H1 (cell line): ENCODE measurements around the gene PEX14. TPM values are rescaled to one million over a fixed set of nuclear protein-coding genes. Genes with fewer than 3 reads are reported as not detected.

ENCODE experiments used
- ATF3 ChIP-seq: IDR thresholded peaks from 2 replicates; pipeline ENCODE4 v1.6.1; 2011; ENCODE audit warnings: low read depth, mild to moderate bottlenecking, low read length; ENCODE audit not compliant: insufficient read depth
- CHD7 ChIP-seq: fragments of 300-600 bp; sonication (generic); IDR thresholded peaks from 2 replicates; pipeline ENCODE4 v1.7.1; 2012; ENCODE audit warnings: low read length, moderate library complexity, mild to moderate bottlenecking, inconsistent platforms; ENCODE audit not compliant: insufficient replicate concordance
- CTBP2 ChIP-seq: IDR thresholded peaks from 2 replicates; pipeline ENCODE4 v1.7.0; 2011; ENCODE audit warnings: borderline replicate concordance, mild to moderate bottlenecking, moderate library complexity, mixed read lengths, low read length; ENCODE audit not compliant: insufficient read depth, insufficient read length
- EP300 ChIP-seq, 2 experiments: IDR thresholded peaks; 1 replicate in 1 of 2; 2 replicates in 1 of 2; pipeline ENCODE4 v1.6.1; 2011 to 2012; ENCODE audit warnings: low read depth in 2 of 2, low read length in 2 of 2, mild to moderate bottlenecking in 2 of 2, borderline replicate concordance in 1 of 2, inconsistent platforms in 1 of 2, moderate library complexity in 1 of 2
- MAFK ChIP-seq: IDR thresholded peaks from 2 replicates; pipeline ENCODE4 v1.6.1; 2012; ENCODE audit warnings: low read depth, mild to moderate bottlenecking, improper control_type of control experiment, low read length
- POLR2A ChIP-seq, 2 experiments: IDR thresholded peaks; 1 replicate in 1 of 2; 2 replicates in 1 of 2; pipeline ENCODE4 v1.6.1; 2011; ENCODE audit warnings: low read depth in 2 of 2, low read length in 2 of 2, mild to moderate bottlenecking in 2 of 2; ENCODE audit errors: control extremely low read depth in 1 of 2
- RBBP5 ChIP-seq: IDR thresholded peaks from 2 replicates; pipeline ENCODE4 v1.7.1; 2012; ENCODE audit warnings: low read depth, mild to moderate bottlenecking, inconsistent platforms, low read length, moderate library complexity, borderline replicate concordance
- polyA plus RNA-seq, 7 experiments: library from polyadenylated mRNA; depleted of rRNA in 3 of 7; stranded (reverse) in 5 of 7; unstranded in 2 of 7; fragments of >200 nt in 5 of 7; fragments of 200-250 nt in 2 of 7; gene quantifications; 1 replicate in 5 of 7; 2 replicates in 1 of 7; 4 replicates in 1 of 7; pipeline versions ENCODE4 v1.2.1 to v1.2.3, GENCODE V29; 2011 to 2013; ENCODE audit warnings: missing spikeins in 2 of 7, mixed read lengths in 2 of 7
- total RNA-seq: library from RNA; stranded (reverse); fragmentation: NEBNext Ultra II Directional; extraction: Animal tissue kit (Norgen Biotek cat#: 25700); gene quantifications from 2 replicates; pipeline ENCODE4 v1.2.1, GENCODE V29; 2021

PEX14 gene
- total and polyA plus RNA-seq, 2 of the 8 experiments (the other 6 are each of a cell fraction or from before 2014, with no cell fraction given) = 13.0 to 19.8 TPM

GRCh38 chr1:10564063-10564462, 89.3 kb downstream of the PEX14 start (continued):
- TF ChIP-seq CHD7 (no peak), ATF3 (no peak), CTBP2 (no peak), MAFK (no peak), RBBP5 (no peak), POLR2A (IDR thresholded peaks at IDR 0.05; ENCODE audit: control extremely low read depth in 1 of 2, low read depth in 2 of 2, low read length in 2 of 2) (no peak), EP300 (IDR thresholded peaks at IDR 0.05; ENCODE audit: borderline replicate concordance in 1 of 2, low read depth in 2 of 2, low read length in 2 of 2) (no peak)
